ENCODE data around the gene HTR4. TPM values are rescaled to one million over a fixed set of nuclear protein-coding genes. Genes with fewer than 3 reads are reported as not detected.

HTR4 gene
- total RNA-seq, 6 experiments from 2014 or later = not detected

DNA sequence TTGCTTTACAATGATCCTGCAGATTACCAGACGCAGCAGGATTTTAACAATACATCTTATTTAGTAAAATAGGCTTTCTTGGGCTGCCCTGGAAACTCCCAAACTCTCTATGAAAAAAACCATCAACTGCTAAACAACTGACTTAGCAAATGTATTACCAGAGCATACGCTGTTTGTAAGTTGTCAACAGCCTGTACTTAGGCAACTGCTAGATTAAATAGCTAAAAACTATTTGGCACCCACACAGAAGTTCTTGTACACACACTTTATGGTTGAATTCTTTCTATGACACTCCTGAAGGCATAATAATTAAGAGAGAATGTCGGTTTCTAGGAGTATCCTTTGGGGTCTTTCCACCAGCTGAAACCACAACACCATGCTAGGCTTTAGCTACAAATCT lies 146.7 kb downstream of the HTR4 start:
- H3K4me3 Mint-ChIP-seq = no peak overlapping the region
- DNase-seq = no peak
- H3K36me3 Mint-ChIP-seq (ENCODE audit: low read depth) = no peaks in the 10 kb centered on the region
- H3K27me3 Mint-ChIP-seq (ENCODE audit: insufficient read depth) = no peaks in the 10 kb centered on the region
- H3K9me3 Mint-ChIP-seq = no peaks in the 10 kb centered on the region
- H3K4me1 Mint-ChIP-seq (ENCODE audit: low read depth) = no peaks in the 10 kb centered on the region
- TF ChIP-seq CTCF (IDR thresholded peaks at IDR 0.05) = no peak
- no peak overlapping the region for H3K27ac Mint-ChIP-seq

DNA sequence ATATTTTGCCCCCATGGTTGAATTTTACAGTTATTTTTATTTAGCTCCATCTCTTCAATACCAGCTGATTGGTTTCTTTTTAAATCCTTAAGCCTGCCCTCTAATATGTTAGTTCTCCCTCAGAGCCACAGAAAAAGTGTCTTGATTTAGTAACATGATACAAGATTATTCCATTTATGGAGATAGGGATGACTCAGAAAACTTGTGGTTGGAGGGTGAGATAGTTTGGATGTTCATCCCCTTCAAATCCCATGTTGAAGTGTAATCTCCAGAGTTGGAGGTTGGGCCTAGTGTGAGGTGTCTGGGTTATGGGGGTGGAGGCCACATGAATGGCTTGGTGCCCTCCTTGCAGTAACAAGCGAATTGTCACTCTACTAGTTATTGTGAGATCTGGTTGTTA lies 154.9 kb downstream of the HTR4 start:
- Mint-ChIP-seq H3K27ac (no peak overlapping the region), H3K4me3 (no peak overlapping the region), H3K9me3 (no peaks in the 10 kb centered on the region), H3K27me3 (ENCODE audit: insufficient read depth) (no peaks in the 10 kb centered on the region; the same call in none of the 2 replicates), H3K4me1 (ENCODE audit: low read depth) (no peaks in the 10 kb centered on the region), H3K36me3 (ENCODE audit: low read depth) (no peaks in the 10 kb centered on the region)
- no peak for TF ChIP-seq CTCF (IDR thresholded peaks at IDR 0.05)
- no peak for DNase-seq

DNA sequence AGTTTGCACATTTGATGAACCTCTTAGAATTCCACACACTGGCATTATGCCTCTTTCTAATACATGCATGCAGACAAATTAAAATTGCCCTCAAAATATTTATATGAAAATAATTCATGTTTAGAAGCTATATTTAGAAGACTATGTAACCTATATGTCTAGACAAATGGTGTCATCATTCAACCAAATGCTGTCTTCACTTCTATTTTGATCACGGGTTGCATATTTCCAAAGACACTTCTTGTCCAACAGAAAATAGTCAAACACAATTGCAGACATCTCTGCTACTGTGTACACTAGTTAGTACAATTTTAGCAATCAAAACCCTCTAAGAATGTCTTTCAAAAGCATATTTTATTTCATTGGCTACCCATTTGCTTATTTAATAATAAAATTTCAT lies 156.6 kb downstream of the HTR4 start:
- no peaks in the 10 kb centered on the region for H3K4me1 Mint-ChIP-seq (ENCODE audit: low read depth)
- peaks cover 2% of the 10 kb centered on the region for H3K27me3 Mint-ChIP-seq (ENCODE audit: insufficient read depth)
- no peaks in the 10 kb centered on the region for H3K36me3 Mint-ChIP-seq (ENCODE audit: low read depth)
- H3K4me3 Mint-ChIP-seq = no peak overlapping the region
- no peak for TF ChIP-seq CTCF (IDR thresholded peaks at IDR 0.05)
- no peak overlapping the region for H3K27ac Mint-ChIP-seq
- H3K9me3 Mint-ChIP-seq = no peaks in the 10 kb centered on the region
- DNase-seq = no peak

DNA sequence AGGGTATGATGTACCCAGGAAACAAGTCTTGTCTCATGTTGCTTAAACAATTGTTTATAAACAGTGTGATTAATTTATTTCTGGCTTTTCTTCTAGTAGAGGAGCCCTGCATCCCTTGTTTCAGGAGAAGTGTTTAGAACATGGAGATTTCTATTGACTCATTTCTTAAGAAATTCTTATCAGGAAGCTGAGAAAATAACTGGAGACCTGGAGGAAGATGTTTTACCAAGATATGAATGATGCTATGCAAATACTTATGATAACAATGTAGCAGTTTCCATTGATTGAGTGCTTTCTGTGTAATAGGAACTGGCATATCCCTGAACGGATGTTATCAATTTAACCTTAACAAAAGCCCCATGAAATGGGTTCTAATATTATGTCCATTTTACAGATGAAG lies 162.0 kb downstream of the HTR4 start:
- no peak overlapping the region for H3K4me3 Mint-ChIP-seq
- no peak for DNase-seq
- no peak for TF ChIP-seq CTCF (IDR thresholded peaks at IDR 0.05)
- H3K36me3 Mint-ChIP-seq (ENCODE audit: low read depth) = no peaks in the 10 kb centered on the region
- no peaks in the 10 kb centered on the region for H3K4me1 Mint-ChIP-seq (ENCODE audit: low read depth)
- H3K9me3 Mint-ChIP-seq = no peaks in the 10 kb centered on the region
- no peak overlapping the region for H3K27ac Mint-ChIP-seq
- peaks cover 7% of the 10 kb centered on the region for H3K27me3 Mint-ChIP-seq (ENCODE audit: insufficient read depth)

GRCh38 chr5:148491793-148492184 lies 162.5 kb downstream of the HTR4 start:
- no peak for TF ChIP-seq CTCF (IDR thresholded peaks at IDR 0.05)
- Mint-ChIP-seq H3K4me1 (ENCODE audit: low read depth) (no peaks in the 10 kb centered on the region), H3K4me3 (no peak overlapping the region), H3K36me3 (ENCODE audit: low read depth) (no peaks in the 10 kb centered on the region), H3K9me3 (no peaks in the 10 kb centered on the region), H3K27me3 (ENCODE audit: insufficient read depth) (peaks cover 7% of the 10 kb centered on the region), H3K27ac (no peak overlapping the region)
- DNase-seq = no peak
